GM18951 (cell line): ENCODE data around the gene CSF3.
A peak's percentile ranks its signal among the peaks of the same experiment; 100 is the strongest.
"Not testable (repeated sequence)": the region's sequence is repeated elsewhere in the genome, so short reads cannot be mapped to it uniquely, and the experiment has no call there.

Experiments used
- POLR2A ChIP-seq: IDR thresholded peaks from 4 replicates; pipeline ENCODE4 v1.6.1; 2011; ENCODE audit warnings: mild to moderate bottlenecking; ENCODE audit not compliant: insufficient read length, insufficient read depth; ENCODE audit errors: extremely low read depth
- in situ Hi-C: fragments of 300-500 bp; cut with MboI; formaldehyde crosslinking; loops from one replicate; pipeline ENCODE4 v1.12.0; 2022; ENCODE audit warnings: low sequenced_read_pairs, mixed read lengths, inconsistent platforms; ENCODE audit not compliant: unreplicated experiment

Gene CSF3

DNA sequence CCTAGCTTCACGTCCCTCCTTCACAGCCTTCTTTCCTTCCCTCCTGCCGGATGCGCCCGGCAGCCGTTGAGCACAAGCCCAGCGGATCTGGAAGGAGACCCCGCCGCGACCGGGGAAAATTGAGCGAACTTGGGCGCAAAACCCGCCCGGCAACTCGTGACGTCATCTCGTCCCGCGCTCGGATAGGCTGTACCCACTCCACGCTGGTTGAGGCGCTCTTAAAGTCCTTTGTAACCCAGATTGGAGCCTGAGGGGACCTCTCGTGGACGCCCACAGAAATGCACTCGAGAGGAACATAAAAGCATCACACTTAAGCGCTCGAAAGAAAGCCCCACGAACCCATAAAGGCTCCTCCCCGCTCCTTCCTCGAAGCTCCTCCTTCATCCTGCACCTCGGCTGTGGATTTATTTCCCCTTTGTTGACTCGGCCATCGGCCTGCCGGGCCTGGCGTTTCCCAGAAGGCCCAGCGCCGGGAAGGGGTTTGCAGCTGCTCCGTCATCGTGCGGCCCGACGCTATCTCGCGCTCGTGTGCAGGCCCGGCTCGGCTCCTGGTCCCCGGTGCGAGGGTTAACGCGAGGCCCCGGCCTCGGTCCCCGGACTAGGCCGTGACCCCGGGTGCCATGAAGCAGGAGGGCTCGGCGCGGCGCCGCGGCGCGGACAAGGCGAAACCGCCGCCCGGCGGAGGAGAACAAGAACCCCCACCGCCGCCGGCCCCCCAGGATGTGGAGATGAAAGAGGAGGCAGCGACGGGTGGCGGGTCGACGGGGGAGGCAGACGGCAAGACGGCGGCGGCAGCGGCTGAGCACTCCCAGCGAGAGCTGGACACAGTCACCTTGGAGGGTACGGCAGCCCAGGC is 34.7 kb upstream of the CSF3 start, which contains the start of gene PSMD3:
Gene PSMD3 (plus strand): TSS at position 457 of the 856 bp plus-strand sequence. CDS start 164 bp downstream, at position 621.
- TF ChIP-seq POLR2A: peak; percentile 70
- in situ Hi-C loops: loop anchor here (10.0 kb wide), 1 partner anchor 106 kb away; no protein-coding TSS in a partner anchor

DNA sequence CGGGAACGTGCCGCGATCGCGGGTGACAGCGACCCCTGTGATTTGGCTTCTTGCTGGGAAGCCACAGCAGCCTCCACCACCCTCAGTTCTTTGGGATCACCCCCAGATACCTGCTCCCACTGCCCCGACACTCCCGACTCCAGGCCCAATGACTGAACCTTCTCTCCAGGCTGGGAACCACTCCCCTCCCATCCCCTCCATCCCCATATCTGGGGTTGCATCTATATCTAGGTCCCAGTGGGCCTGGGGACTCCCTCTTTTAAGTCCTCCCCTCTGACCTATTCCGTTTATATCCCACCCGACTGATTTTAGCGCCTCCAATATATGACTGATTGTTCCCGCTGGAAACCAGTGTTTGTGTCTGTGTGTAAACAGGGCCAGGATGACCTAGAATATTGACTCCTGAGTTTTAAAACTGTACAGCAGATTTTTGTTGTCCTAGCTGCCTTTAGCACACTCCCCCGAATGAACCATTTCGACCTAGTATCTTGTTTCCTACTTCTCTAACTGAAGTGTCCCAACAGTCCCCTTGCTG is 34.0 kb upstream of the CSF3 start:
- in situ Hi-C loops: loop anchor here (10.0 kb wide), 1 partner anchor 106 kb away; no protein-coding TSS in a partner anchor
- no peak for TF ChIP-seq POLR2A

DNA sequence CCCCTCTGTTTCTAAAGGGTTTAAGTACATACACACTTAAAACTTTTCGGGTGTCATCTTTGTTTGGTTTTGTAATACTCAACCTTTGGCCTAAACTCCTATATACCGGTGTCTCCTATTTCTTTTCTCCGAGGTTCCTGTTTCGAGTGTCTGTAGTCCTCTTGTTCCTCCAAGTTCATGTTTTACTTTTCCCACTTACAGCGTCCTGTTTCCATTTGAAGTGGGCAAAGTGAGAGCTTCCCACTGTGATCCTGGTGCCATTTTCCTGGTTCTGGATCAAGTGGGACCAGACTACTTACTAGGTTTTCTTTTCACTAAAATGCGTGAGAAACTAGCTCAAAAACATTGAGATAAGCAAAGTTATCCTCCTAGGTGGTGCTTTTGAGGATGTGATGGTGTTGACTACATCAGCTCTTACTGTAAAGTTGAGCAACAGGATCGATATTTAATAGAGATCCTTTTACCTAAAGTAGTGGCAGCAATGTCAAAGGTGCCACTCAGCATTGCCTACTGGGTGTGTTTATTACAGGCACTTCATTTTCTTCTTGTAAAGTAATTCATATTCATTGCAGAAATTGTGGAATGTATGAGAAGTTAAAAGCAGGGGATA is 33.4 kb upstream of the CSF3 start:
- no peak for TF ChIP-seq POLR2A
- in situ Hi-C loops: loop anchor here (10.0 kb wide), 1 partner anchor 107 kb away; no protein-coding TSS in a partner anchor

DNA sequence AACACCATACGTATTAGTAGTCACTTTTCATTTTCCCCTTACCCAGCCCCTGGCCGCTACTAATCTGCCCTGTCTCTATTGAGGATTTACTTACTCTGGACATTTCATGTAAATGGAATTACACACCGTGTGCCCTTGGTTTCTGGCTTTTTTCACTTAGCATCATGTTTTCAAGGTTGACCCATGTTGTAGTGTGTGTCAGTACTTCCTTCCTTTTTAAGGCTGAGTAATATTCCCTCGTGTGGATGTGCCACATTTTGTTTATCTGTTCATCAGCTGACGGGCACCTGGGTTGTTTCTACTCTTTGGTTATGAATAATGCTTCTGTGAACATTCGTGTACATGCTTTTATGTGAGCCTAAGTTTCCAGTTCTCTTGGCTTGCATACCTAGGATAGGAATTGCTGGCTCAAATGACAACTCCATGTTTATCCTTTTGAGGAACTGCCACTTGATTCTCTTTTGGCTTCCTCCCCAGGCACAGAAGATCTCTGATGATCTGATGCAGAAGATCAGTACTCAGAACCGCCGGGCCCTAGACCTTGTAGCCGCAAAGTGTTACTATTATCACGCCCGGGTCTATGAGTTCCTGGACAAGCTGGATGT is 26.9 kb upstream of the CSF3 start:
- no peak for TF ChIP-seq POLR2A
- in situ Hi-C loops: loop anchor here (10.0 kb wide), 1 partner anchor 114 kb away; no protein-coding TSS in a partner anchor

DNA sequence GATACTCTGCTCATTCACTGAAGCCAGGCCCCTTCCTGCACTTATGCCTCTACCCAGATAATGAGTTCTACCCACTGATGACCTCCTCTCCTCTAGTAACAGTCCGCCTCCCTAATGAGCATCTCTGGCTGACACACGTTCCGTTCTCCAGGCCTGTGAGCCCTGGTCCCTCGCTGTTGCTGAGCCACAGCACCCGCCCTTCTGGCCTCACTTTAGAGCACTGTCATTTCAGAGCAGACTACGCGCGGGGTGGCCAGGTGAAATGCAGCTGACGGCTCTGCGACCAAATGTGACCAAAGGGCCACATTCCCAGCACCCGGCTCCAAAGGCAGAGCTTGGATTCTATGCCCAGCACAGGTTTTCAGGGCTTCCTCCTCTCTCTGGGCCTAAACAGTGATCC is 20.8 kb upstream of the CSF3 start:
- no peak for TF ChIP-seq POLR2A
- in situ Hi-C loops: no loop called here

DNA sequence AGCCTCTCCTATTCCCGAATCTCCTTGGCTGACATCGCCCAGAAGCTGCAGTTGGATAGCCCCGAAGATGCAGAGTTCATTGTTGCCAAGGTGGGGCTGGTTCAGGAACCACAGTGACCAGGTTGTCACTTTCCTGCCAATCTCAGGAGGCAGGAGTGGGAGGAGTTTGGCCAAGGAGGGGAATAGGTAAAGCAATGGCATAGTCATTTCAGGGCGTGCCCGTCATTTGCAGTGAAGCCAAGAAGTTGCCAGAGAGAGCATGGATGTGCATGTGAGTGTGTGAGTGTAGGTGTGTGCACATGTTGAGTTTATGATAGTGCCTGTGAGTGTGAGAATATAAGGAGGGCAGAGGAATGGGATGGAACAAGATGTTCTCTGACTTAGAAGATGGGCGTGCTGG is 19.8 kb upstream of the CSF3 start:
- in situ Hi-C loops: no loop called here
- TF ChIP-seq POLR2A: no peak

DNA sequence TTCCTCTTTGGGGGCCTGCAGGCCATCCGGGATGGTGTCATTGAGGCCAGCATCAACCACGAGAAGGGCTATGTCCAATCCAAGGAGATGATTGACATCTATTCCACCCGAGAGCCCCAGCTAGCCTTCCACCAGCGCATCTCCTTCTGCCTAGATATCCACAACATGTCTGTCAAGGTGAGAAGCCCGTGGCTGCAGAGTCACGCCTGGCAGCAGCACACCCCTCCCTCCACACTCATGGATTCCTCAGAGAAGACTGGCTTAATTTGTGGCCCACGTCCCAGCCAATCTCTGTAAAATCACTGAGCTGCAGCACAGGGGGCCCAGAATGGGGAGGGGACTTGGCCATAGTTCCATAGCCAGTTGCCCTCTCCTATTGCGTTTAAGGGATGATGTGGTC is 19.1 kb upstream of the CSF3 start:
- no peak for TF ChIP-seq POLR2A
- in situ Hi-C loops: no loop called here

DNA sequence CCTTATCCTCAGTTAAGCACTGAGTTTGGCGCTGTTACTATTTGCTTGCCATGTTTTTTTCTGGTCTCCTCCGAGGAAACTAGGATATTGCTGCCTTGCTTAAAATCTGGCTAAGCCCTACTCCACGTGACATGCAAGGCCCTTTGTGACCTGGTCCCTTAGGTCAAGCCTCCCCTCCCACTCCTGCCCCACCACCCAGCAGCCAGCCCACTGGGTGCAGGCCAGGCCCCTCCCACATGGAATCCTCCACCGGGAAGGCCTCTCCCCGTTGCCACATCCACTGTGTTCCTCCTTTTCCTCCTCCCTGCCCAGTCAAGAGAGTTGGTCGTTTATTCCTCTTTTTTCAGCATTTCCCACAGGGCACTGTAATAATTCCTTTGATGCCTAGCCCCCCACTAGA is 18.4 kb upstream of the CSF3 start:
- in situ Hi-C loops: no loop called here
- TF ChIP-seq POLR2A: no peak

DNA sequence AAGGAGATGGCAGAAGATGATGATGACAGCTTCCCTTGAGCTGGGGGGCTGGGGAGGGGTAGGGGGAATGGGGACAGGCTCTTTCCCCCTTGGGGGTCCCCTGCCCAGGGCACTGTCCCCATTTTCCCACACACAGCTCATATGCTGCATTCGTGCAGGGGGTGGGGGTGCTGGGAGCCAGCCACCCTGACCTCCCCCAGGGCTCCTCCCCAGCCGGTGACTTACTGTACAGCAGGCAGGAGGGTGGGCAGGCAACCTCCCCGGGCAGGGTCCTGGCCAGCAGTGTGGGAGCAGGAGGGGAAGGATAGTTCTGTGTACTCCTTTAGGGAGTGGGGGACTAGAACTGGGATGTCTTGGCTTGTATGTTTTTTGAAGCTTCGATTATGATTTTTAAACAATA is 17.7 kb upstream of the CSF3 start:
- in situ Hi-C loops: no loop called here
- no peak for TF ChIP-seq POLR2A

DNA sequence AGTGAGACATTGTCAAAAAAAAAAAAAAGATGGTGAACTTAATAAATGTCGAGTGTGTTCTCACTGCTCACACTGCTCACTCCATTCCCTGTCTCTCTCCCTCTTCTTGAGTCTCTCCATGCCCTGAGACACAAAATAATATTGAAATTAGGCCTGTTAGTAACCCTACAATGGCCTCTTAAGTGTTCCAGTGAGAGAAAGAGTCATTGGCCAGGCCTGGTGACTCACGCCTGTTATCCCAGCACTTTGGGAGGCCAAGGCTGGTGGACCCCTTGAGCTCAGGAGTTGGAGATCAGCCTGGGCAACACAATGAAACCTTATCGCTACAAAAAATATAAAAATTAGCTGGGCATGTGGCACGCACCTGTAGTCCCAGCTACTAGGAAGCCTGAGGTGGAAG is 16.2 kb upstream of the CSF3 start:
- in situ Hi-C loops: no loop called here
- no peak for TF ChIP-seq POLR2A

DNA sequence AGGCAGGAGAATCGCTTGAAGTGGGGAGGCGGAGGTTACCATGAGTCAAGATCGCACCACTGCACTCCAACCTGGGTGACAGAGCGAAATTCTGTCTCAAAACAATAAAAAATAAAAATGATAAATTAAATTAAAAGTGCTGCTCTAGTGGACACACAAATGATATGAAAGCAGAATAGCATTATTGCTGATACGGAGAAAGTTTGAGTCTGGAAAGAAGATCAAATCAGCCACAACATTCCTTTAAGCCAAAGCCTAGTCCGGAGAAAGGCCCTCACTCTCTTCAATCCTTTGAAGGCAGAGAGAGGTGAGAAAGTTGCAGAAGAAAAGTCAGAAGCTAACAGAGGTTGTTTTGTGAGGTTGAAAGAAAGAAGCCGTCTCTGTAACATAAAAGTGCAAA is 15.1 kb upstream of the CSF3 start:
- no peak for TF ChIP-seq POLR2A
- in situ Hi-C loops: no loop called here

DNA sequence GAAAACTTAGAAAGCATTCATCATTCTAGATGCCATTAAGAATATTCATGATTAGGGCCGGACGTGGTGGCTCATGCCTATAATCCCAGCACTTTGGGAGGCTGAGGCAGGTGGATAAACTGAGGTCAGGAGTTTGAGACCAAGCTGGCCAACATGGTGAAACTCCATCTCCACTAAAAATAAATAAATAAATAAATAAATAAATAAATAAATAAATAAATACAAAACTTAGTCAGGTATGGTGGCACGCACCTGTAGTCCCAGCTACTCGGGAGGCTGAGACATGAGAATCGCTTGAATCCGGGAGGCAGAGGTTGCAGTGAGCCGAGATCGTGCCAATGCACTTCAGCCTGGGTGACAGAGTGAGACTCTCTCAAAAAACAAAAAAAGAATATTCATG is 13.9 kb upstream of the CSF3 start:
- in situ Hi-C loops: not testable (repeated sequence)

DNA sequence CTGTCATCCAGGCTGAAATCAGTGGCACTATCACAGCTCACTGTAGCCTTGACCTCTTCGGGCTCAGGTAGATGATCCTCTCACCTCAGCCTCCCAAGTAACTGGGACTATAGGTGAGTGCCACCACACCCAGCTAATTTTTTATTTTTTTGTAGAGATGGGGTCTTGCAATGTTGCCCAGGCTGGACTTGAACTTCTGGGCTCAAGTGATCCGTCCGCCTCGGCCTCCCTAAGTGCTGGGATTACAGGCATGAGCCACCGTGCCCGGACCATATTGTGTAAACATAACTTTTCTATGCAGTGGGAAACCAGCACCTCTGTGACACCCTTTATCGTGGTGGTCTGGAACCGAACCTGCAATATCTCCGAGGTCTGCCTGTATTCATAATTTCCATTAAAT is 11.2 kb upstream of the CSF3 start:
- no peak for TF ChIP-seq POLR2A
- in situ Hi-C loops: no loop called here
